ENCODE results near the gene OR5AK2.

GRCh38 chr11:57008373-57008772 is 19.7 kb downstream of the OR5AK2 start:
- TF ChIP-seq, protein P1, sequence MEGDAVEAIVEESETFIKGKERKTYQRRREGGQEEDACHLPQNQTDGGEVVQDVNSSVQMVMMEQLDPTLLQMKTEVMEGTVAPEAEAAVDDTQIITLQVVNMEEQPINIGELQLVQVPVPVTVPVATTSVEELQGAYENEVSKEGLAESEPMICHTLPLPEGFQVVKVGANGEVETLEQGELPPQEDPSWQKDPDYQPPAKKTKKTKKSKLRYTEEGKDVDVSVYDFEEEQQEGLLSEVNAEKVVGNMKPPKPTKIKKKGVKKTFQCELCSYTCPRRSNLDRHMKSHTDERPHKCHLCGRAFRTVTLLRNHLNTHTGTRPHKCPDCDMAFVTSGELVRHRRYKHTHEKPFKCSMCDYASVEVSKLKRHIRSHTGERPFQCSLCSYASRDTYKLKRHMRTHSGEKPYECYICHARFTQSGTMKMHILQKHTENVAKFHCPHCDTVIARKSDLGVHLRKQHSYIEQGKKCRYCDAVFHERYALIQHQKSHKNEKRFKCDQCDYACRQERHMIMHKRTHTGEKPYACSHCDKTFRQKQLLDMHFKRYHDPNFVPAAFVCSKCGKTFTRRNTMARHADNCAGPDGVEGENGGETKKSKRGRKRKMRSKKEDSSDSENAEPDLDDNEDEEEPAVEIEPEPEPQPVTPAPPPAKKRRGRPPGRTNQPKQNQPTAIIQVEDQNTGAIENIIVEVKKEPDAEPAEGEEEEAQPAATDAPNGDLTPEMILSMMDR (conservative IDR thresholded peaks at IDR 0.05): no peak
- TF ChIP-seq EZH2 (IDR thresholded peaks at IDR 0.05; ENCODE audit: low read depth): no peak
